K562 (cell line): Measurements from ENCODE around the gene PLPP1.

ENCODE experiments used
- BCL6 ChIP-seq: fragments of 250-450 bp; sonication (Bioruptor Pico); IDR thresholded peaks from 2 replicates; pipeline ENCODE4 v1.4.0; 2020
- ETV5 ChIP-seq: sonication (generic); formaldehyde crosslinking; IDR thresholded peaks from 2 replicates; pipeline ENCODE4 v1.4.0; 2020; ENCODE audit warnings: low read depth, mild to moderate bottlenecking, missing genetic modification reagents
- EZH2 ChIP-seq: IDR thresholded peaks from 2 replicates; pipeline ENCODE4 v1.6.1; 2012; ENCODE audit warnings: low read depth, mild to moderate bottlenecking, inconsistent platforms, low read length, borderline replicate concordance
- FOS ChIP-seq: IDR thresholded peaks from 3 replicates; pipeline ENCODE4 v1.6.1; 2011; ENCODE audit not compliant: insufficient read length; ENCODE audit errors: extremely low read depth
- FOXP1 ChIP-seq: sonication (generic); formaldehyde crosslinking; IDR thresholded peaks from 2 replicates; pipeline ENCODE4 v1.8.0; 2022; ENCODE audit warnings: mild to moderate bottlenecking, missing genetic modification reagents
- NCOA1 ChIP-seq: fragments of 450-650 bp; IDR thresholded peaks from 2 replicates; pipeline ENCODE4 v1.6.1; 2016; ENCODE audit warnings: low read depth
- SPI1 ChIP-seq: IDR thresholded peaks from 2 replicates; pipeline ENCODE4 v1.6.1; 2011; ENCODE audit warnings: low read depth, low read length, control low read depth, borderline replicate concordance
- ZNF124 ChIP-seq: sonication (generic); formaldehyde crosslinking; IDR thresholded peaks from 2 replicates; pipeline ENCODE4 v1.8.1; 2022; ENCODE audit warnings: missing genetic modification reagents
- TF ChIP-seq, protein P1 (sequence below), 3 experiments: IDR thresholded peaks in 2 of 3; conservative IDR thresholded peaks in 1 of 3; 2 replicates each; pipeline ENCODE4 v1.5.1; 2011 to 2012; ENCODE audit warnings: low read length in 3 of 3, mild to moderate bottlenecking in 3 of 3, control low read depth in 2 of 3, improper control_type of control experiment in 1 of 3, inconsistent platforms in 1 of 3, low read depth in 1 of 3, mixed read lengths in 1 of 3, moderate library complexity in 1 of 3; ENCODE audit not compliant: insufficient read depth in 2 of 3

DNA sequence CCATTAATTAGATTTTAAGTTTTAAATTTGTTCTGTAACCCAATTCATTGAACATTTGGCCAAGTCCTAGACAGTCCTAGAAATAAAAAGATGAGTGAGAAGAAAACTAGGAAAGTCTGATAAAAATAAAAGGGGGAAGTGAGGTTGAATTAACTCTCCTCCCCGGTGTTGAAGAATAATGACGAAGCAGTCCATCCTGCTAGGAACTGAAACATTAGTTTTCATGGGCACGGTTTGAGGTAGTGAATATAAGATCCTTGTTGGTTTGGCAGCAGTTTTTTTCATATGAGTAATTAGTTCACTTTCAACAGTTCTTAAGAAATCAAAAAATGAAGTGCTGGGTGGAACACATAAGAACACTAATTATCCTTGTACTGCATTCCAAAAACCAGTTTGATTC lies 123.9 kb downstream of the PLPP1 start:
- TF ChIP-seq EZH2 (no peak), NCOA1 (no peak), ZNF124 (CRISPR knock-in tag) (no peak), SPI1 (no peak), ETV5 (CRISPR knock-in tag) (no peak), FOS (no peak), FOXP1 (CRISPR knock-in tag) (no peak), BCL6 (CRISPR knock-in tag) (no peak)
- TF ChIP-seq, protein P1, sequence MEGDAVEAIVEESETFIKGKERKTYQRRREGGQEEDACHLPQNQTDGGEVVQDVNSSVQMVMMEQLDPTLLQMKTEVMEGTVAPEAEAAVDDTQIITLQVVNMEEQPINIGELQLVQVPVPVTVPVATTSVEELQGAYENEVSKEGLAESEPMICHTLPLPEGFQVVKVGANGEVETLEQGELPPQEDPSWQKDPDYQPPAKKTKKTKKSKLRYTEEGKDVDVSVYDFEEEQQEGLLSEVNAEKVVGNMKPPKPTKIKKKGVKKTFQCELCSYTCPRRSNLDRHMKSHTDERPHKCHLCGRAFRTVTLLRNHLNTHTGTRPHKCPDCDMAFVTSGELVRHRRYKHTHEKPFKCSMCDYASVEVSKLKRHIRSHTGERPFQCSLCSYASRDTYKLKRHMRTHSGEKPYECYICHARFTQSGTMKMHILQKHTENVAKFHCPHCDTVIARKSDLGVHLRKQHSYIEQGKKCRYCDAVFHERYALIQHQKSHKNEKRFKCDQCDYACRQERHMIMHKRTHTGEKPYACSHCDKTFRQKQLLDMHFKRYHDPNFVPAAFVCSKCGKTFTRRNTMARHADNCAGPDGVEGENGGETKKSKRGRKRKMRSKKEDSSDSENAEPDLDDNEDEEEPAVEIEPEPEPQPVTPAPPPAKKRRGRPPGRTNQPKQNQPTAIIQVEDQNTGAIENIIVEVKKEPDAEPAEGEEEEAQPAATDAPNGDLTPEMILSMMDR (IDR thresholded peaks at IDR 0.05 in 2 of 3, conservative IDR thresholded peaks at IDR 0.05 in 1 of 3; ENCODE audit: insufficient read depth in 2 of 3, low read depth in 1 of 3, low read length in 3 of 3), result no peak
